ENCODE measurements around the gene SIRPB1. TPM values are rescaled to one million over a fixed set of nuclear protein-coding genes. Genes with fewer than 3 reads are reported as not detected.
"Not testable (repeated sequence)": the region's sequence is repeated elsewhere in the genome, so short reads cannot be mapped to it uniquely, and the experiment has no call there.

Gene SIRPB1
- total RNA-seq, 1 experiment from 2014 or later: not detected

DNA sequence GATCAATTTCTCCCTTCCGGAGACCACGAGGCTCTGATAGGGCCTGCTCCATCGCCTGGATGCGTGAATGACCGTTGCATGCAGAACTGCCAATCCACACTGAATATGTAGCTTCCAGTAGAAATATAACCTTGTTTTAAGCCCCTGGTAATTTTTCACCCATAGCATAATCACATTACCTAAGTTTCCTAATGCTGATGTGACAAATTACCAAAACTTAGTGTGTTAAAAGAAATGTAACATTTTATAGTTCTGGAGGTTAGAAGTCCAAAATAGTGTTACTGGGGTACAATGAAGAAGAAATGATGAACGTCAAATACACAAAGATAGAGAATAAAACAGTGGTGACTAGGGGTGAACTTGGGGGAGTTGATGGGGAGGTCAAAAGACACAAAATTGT, 40.3 kb downstream of the SIRPB1 start:
- intact Hi-C loops (cut with micrococcal nuclease; ENCODE audit: unreplicated experiment): no loop called here
- Histone ChIP-seq H3K4me1 (ENCODE audit: insufficient read depth, low read length, poor library complexity, severe bottlenecking) (no peaks in the 10 kb centered on the region), H3K27me3 (replicated peaks; ENCODE audit: insufficient read depth, low read depth, low read length, poor library complexity) (no peaks in the 10 kb centered on the region), H3K36me3 (ENCODE audit: insufficient read depth, low read length, poor library complexity, severe bottlenecking) (no peaks in the 10 kb centered on the region), H3K4me3 (ENCODE audit: low read depth, low read length, poor library complexity, severe bottlenecking) (no peak overlapping the region), H3K9me3 (ENCODE audit: low read depth, low read length, poor library complexity, severe bottlenecking) (no peaks in the 10 kb centered on the region), H3K27ac (ENCODE audit: low read depth, low read length, poor library complexity, severe bottlenecking) (no peak overlapping the region)
- ChIA-PET POLR2A (ENCODE audit: low non-redundant PET) (no interaction called here), CTCF (no interaction called here)
- BruUV-seq (replicated peaks): no TSS peak
- TF ChIP-seq EZH2 (IDR thresholded peaks at IDR 0.05; ENCODE audit: borderline replicate concordance, low read depth, low read length, poor library complexity, severe bottlenecking): no peak
- no peak for DNase-seq (ENCODE audit: low spot score)

GRCh38 chr20:1577906-1578305, 41.9 kb downstream of the SIRPB1 start:
- intact Hi-C loops (cut with micrococcal nuclease; ENCODE audit: unreplicated experiment): no loop called here
- Histone ChIP-seq H3K27me3 (replicated peaks; ENCODE audit: insufficient read depth, low read depth, low read length, poor library complexity) (no peaks in the 10 kb centered on the region), H3K27ac (ENCODE audit: low read depth, low read length, poor library complexity, severe bottlenecking) (no peak overlapping the region), H3K36me3 (ENCODE audit: insufficient read depth, low read length, poor library complexity, severe bottlenecking) (no peaks in the 10 kb centered on the region), H3K4me3 (ENCODE audit: low read depth, low read length, poor library complexity, severe bottlenecking) (no peak overlapping the region), H3K4me1 (ENCODE audit: insufficient read depth, low read length, poor library complexity, severe bottlenecking) (no peaks in the 10 kb centered on the region), H3K9me3 (ENCODE audit: low read depth, low read length, poor library complexity, severe bottlenecking) (no peaks in the 10 kb centered on the region)
- DNase-seq (ENCODE audit: low spot score): peak; percentile 0
- no peak for TF ChIP-seq EZH2 (IDR thresholded peaks at IDR 0.05; ENCODE audit: borderline replicate concordance, low read depth, low read length, poor library complexity, severe bottlenecking)
- TF ChIP-seq, protein P1, sequence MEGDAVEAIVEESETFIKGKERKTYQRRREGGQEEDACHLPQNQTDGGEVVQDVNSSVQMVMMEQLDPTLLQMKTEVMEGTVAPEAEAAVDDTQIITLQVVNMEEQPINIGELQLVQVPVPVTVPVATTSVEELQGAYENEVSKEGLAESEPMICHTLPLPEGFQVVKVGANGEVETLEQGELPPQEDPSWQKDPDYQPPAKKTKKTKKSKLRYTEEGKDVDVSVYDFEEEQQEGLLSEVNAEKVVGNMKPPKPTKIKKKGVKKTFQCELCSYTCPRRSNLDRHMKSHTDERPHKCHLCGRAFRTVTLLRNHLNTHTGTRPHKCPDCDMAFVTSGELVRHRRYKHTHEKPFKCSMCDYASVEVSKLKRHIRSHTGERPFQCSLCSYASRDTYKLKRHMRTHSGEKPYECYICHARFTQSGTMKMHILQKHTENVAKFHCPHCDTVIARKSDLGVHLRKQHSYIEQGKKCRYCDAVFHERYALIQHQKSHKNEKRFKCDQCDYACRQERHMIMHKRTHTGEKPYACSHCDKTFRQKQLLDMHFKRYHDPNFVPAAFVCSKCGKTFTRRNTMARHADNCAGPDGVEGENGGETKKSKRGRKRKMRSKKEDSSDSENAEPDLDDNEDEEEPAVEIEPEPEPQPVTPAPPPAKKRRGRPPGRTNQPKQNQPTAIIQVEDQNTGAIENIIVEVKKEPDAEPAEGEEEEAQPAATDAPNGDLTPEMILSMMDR (conservative IDR thresholded peaks at IDR 0.05; ENCODE audit: low read depth, low read length): no peak
- POLR2A ChIA-PET (ENCODE audit: low non-redundant PET): no interaction called here
- CTCF ChIA-PET: no interaction called here
- BruUV-seq (replicated peaks): no TSS peak

DNA sequence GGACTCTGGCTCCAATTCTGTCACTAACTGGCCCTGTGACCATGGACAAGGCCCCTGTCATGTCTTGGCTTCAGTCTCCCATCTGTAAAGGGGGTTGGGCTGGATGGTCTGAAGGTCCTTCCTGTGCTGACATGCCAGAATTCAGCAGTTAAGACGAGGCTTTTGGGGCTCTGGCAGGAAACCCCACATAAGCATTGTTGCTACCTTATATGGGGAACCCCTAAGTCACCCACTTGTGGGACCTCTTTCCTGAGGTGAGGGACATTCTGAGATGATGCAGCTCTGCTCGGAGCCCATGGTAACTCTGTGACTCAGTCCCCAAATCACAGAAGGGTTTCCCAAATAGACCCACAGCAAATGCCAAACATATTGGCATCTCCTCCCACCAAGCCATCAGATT, 42.5 kb downstream of the SIRPB1 start:
- H3K4me1 ChIP-seq (ENCODE audit: insufficient read depth, low read length, poor library complexity, severe bottlenecking); H3K27me3 ChIP-seq (replicated peaks; ENCODE audit: insufficient read depth, low read depth, low read length, poor library complexity); BruUV-seq (replicated peaks); intact Hi-C loops (cut with micrococcal nuclease; ENCODE audit: unreplicated experiment); DNase-seq (ENCODE audit: low spot score); H3K36me3 ChIP-seq (ENCODE audit: insufficient read depth, low read length, poor library complexity, severe bottlenecking); POLR2A ChIA-PET (ENCODE audit: low non-redundant PET); H3K4me3 ChIP-seq (ENCODE audit: low read depth, low read length, poor library complexity, severe bottlenecking); H3K27ac ChIP-seq (ENCODE audit: low read depth, low read length, poor library complexity, severe bottlenecking); CTCF ChIA-PET; H3K9me3 ChIP-seq (ENCODE audit: low read depth, low read length, poor library complexity, severe bottlenecking): not testable (repeated sequence)

GRCh38 chr20:1576641-1577040, 43.2 kb downstream of the SIRPB1 start:
- no peaks in the 10 kb centered on the region for H3K36me3 ChIP-seq (ENCODE audit: insufficient read depth, low read length, poor library complexity, severe bottlenecking)
- no peaks in the 10 kb centered on the region for H3K9me3 ChIP-seq (ENCODE audit: low read depth, low read length, poor library complexity, severe bottlenecking)
- CTCF ChIA-PET: no interaction called here
- intact Hi-C loops (cut with micrococcal nuclease; ENCODE audit: unreplicated experiment): no loop called here
- no peak overlapping the region for H3K4me3 ChIP-seq (ENCODE audit: low read depth, low read length, poor library complexity, severe bottlenecking)
- no peak for TF ChIP-seq EZH2 (IDR thresholded peaks at IDR 0.05; ENCODE audit: borderline replicate concordance, low read depth, low read length, poor library complexity, severe bottlenecking)
- TF ChIP-seq, protein P1 (conservative IDR thresholded peaks at IDR 0.05; ENCODE audit: low read depth, low read length): no peak
- BruUV-seq (replicated peaks): no TSS peak
- no peaks in the 10 kb centered on the region for H3K27me3 ChIP-seq (replicated peaks; ENCODE audit: insufficient read depth, low read depth, low read length, poor library complexity)
- no peak for DNase-seq (ENCODE audit: low spot score)
- POLR2A ChIA-PET (ENCODE audit: low non-redundant PET): interaction anchor here (0.6 kb wide), 1 partner anchor 40 kb away, joined by 3 read pairs; no protein-coding TSS in a partner anchor
- no peaks in the 10 kb centered on the region for H3K4me1 ChIP-seq (ENCODE audit: insufficient read depth, low read length, poor library complexity, severe bottlenecking)
- no peak overlapping the region for H3K27ac ChIP-seq (ENCODE audit: low read depth, low read length, poor library complexity, severe bottlenecking)

- H3K9me3 ChIP-seq (ENCODE audit: low read depth, low read length, poor library complexity, severe bottlenecking); H3K27ac ChIP-seq (ENCODE audit: low read depth, low read length, poor library complexity, severe bottlenecking); H3K4me1 ChIP-seq (ENCODE audit: insufficient read depth, low read length, poor library complexity, severe bottlenecking); BruUV-seq (replicated peaks); H3K27me3 ChIP-seq (replicated peaks; ENCODE audit: insufficient read depth, low read depth, low read length, poor library complexity); H3K4me3 ChIP-seq (ENCODE audit: low read depth, low read length, poor library complexity, severe bottlenecking); POLR2A ChIA-PET (ENCODE audit: low non-redundant PET); CTCF ChIA-PET; DNase-seq (ENCODE audit: low spot score); H3K36me3 ChIP-seq (ENCODE audit: insufficient read depth, low read length, poor library complexity, severe bottlenecking); intact Hi-C loops (cut with micrococcal nuclease; ENCODE audit: unreplicated experiment): not testable (repeated sequence)
These were observed 43.8 kb downstream of the SIRPB1 start for GRCh38 chr20:1576003-1576402.

DNA sequence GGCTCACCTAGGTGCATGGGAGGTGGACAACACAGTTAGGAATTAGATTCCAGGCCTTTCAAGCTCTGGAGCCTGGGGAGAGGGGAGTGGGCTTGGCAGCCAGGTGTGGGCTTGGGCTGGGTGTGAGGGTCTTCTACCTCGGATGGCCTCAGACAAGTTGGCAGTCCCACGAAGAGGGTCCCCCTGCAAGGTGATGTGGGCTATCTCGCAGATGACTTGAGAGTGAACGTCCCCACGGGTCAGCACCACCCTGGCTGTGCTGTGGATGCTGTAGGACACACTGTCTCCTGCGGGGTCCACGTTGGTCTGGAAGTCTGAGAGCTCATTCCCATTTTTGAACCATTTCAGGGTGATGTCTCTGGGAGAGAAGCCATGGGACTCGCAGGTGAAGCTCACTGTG, 48.2 kb downstream of the SIRPB1 start:
- intact Hi-C loops (cut with micrococcal nuclease; ENCODE audit: unreplicated experiment); BruUV-seq (replicated peaks); DNase-seq (ENCODE audit: low spot score): not testable (repeated sequence)

More for the DNA sequence above, 48.2 kb downstream of the SIRPB1 start:
- CTCF ChIA-PET; H3K27me3 ChIP-seq (replicated peaks; ENCODE audit: insufficient read depth, low read depth, low read length, poor library complexity); H3K9me3 ChIP-seq (ENCODE audit: low read depth, low read length, poor library complexity, severe bottlenecking); H3K27ac ChIP-seq (ENCODE audit: low read depth, low read length, poor library complexity, severe bottlenecking); H3K4me3 ChIP-seq (ENCODE audit: low read depth, low read length, poor library complexity, severe bottlenecking); POLR2A ChIA-PET (ENCODE audit: low non-redundant PET); H3K36me3 ChIP-seq (ENCODE audit: insufficient read depth, low read length, poor library complexity, severe bottlenecking); H3K4me1 ChIP-seq (ENCODE audit: insufficient read depth, low read length, poor library complexity, severe bottlenecking): not testable (repeated sequence)

Measured in A673 (cell line).